Esophagus squamous epithelium (tissue), 4 donors: Measurements from ENCODE around the gene RHOU.

Experiments
- POLR2A ChIP-seq, 4 donors: fragments of 450-650 bp; IDR thresholded peaks; one replicate each; pipeline ENCODE4 v1.6.1; 2017; ENCODE audit warnings: antibody characterized with exemption in 4 of 4, mild to moderate bottlenecking in 4 of 4, moderate library complexity in 3 of 4
- TF ChIP-seq, protein P1 (sequence below), 6 experiments: fragments of 450-650 bp in 4 of 6; fragments of 200-600 bp in 2 of 6; sonication (generic) in 2 of 6; IDR thresholded peaks; one replicate each; pipeline ENCODE4 v1.5.1; 2016 to 2019; ENCODE audit warnings: antibody characterized with exemption in 6 of 6, mild to moderate bottlenecking in 4 of 6, moderate library complexity in 4 of 6

DNA sequence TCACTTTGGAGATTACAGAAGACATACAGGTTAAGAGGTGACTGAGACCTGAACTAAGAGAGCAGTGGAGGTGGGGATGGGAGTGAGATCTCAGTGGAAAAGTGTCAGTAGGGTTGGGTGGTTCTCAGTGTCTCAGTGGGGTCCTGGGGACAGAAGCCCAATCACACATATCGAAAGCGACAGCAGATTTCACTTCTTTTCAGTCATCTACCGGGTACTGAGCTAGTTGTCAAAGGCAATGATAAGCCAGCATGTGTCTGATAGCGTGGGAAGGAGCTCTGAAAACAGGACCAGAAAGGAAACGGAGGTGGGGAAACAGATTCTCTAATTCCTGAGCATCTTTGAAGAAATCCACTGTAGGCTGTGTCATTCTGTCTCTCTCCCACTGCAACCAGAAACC is 59.5 kb downstream of the RHOU start:
- TF ChIP-seq, protein P1, sequence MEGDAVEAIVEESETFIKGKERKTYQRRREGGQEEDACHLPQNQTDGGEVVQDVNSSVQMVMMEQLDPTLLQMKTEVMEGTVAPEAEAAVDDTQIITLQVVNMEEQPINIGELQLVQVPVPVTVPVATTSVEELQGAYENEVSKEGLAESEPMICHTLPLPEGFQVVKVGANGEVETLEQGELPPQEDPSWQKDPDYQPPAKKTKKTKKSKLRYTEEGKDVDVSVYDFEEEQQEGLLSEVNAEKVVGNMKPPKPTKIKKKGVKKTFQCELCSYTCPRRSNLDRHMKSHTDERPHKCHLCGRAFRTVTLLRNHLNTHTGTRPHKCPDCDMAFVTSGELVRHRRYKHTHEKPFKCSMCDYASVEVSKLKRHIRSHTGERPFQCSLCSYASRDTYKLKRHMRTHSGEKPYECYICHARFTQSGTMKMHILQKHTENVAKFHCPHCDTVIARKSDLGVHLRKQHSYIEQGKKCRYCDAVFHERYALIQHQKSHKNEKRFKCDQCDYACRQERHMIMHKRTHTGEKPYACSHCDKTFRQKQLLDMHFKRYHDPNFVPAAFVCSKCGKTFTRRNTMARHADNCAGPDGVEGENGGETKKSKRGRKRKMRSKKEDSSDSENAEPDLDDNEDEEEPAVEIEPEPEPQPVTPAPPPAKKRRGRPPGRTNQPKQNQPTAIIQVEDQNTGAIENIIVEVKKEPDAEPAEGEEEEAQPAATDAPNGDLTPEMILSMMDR (IDR thresholded peaks at IDR 0.05), result no peak
- no peak for TF ChIP-seq POLR2A (IDR thresholded peaks at IDR 0.05)
